Pancreas (tissue), 10 donors: ENCODE data around the gene WIPF3. TPM values are rescaled to one million over a fixed set of nuclear protein-coding genes. Genes with fewer than 3 reads are reported as not detected.
A peak's percentile ranks its signal among the peaks of the same experiment; 100 is the strongest.

Source experiments
- ATAC-seq, 4 donors: fragments of 200-7000 bp; cut with Tn5 transposase; one replicate each; pipeline versions ENCODE4 v1.8.0 to v1.9.1; 2020; ENCODE audit warnings: mild to moderate bottlenecking in 4 of 4, moderate library complexity in 4 of 4
- DNase-seq, 6 donors: peaks; one replicate each; pipeline ENCODE4 v3.0.0-alpha.2; 2020
- FAIRE-seq: peaks from 2 replicates; lab custom pipeline; 2012; peaks lifted over from hg19 to GRCh38; lab: Jason Lieb, UNC
- H3K27ac ChIP-seq, 4 donors: fragments of 200-600 bp; sonication (generic); 1 replicate in 3 of 4; 2 replicates in 1 of 4; pipeline versions ENCODE4 v1.5.0 to v1.8.0; 2020
- H3K27me3 ChIP-seq, 4 donors: fragments of 200-600 bp; one replicate each; pipeline ENCODE4 v1.8.0; 2021
- H3K36me3 ChIP-seq, 3 donors: fragments of 200-600 bp; sonication (generic) in 1 of 3; one replicate each; pipeline versions ENCODE4 v1.5.0 to v1.8.0; 2020 to 2021
- H3K4me1 ChIP-seq, 3 donors: fragments of 200-600 bp; one replicate each; pipeline ENCODE4 v1.8.0; 2021
- H3K4me3 ChIP-seq, 4 donors: fragments of 200-600 bp; sonication (generic) in 2 of 4; one replicate each; pipeline versions ENCODE4 v1.5.0 to v1.8.0; 2020 to 2021
- H3K9me3 ChIP-seq, 4 donors: fragments of 200-600 bp; one replicate each; pipeline ENCODE4 v1.8.0; 2021
- CTCF ChIP-seq, 4 donors: fragments of 200-600 bp; sonication (generic) in 3 of 4; IDR thresholded peaks; one replicate each; pipeline versions ENCODE4 v1.5.0 to v1.8.0; 2021; ENCODE audit warnings: antibody characterized with exemption in 4 of 4
- WGBS, 2 donors: extraction: QIAGEN DNeasy Blood & Tissue Kit; methylation state at CpG; one replicate each; pipeline ENCODE4 v1.1.7; 2013; 5-methylcytosine and 5-hydroxymethylcytosine counted together
- intact Hi-C, 3 donors: fragments of 100-400 bp; cut with DNase I; formaldehyde crosslinking; loops; one replicate each; pipeline versions ENCODE4 v1.11.1 to v1.14.2; 2022
- polyA plus RNA-seq, 2 donors: library from polyadenylated mRNA; stranded (reverse); fragments of 200-250 nt; gene quantifications; one replicate each; pipeline ENCODE4 v1.2.3, GENCODE V29; 2013
- total RNA-seq, 6 donors: library from RNA; stranded (reverse); fragmentation: NEBNext Ultra II Directional in 4 of 6; extraction: Animal tissue kit (Norgen Biotek cat#: 25700) in 4 of 6; gene quantifications; one replicate each; pipeline versions ENCODE4 v1.2.1 to v1.2.4, GENCODE V29; 2021 to 2023
- donor health status: healthy with polysubstance abuse.
- donor health status: DM: no; HTN: no; CAD: no; lungs with moderate emphysema.
- donor health status: DM: no; HTN: no; CAD: no.
- donor health status: control.
- donor health status: control.
- donor health status: Bipolar disorder and iron deficiency.
- donor health status: DM: yes; HTN: yes; CAD: no.
- donor health status: DM: no; HTN: no; CAD: no.
- donor health status: DM: no; HTN: no; CAD: no.
- donor health status: DM: yes; HTN: yes; CAD: no.

WIPF3 gene
- total and polyA plus RNA-seq, 8 donors, result 0.98 to 4.6 (median 1.6) TPM

GRCh38 chr7:29835718-29836117 lies 29.4 kb downstream of the WIPF3 start:
- no peak overlapping the region for H3K4me3 ChIP-seq
- H3K9me3 ChIP-seq, result no peaks in the 10 kb centered on the region
- FAIRE-seq (no peak), DNase-seq (no peak), ATAC-seq (no peak)
- no peaks in the 10 kb centered on the region for H3K4me1 ChIP-seq
- WGBS, 2 donors, result 83 to 85% methylated on average over 12 of the region's 12 CpGs
- no peak for TF ChIP-seq CTCF (IDR thresholded peaks at IDR 0.05)
- no peaks in the 10 kb centered on the region for H3K36me3 ChIP-seq
- intact Hi-C loops, result no loop called here
- no peak overlapping the region for H3K27ac ChIP-seq
- H3K27me3 ChIP-seq, result no peaks in the 10 kb centered on the region

GRCh38 chr7:29839302-29839701 lies 33.0 kb downstream of the WIPF3 start:
- FAIRE-seq, result no peak
- ATAC-seq, result peak in 3 of 4 donors; percentile 53 to 71 (median 54)
- Histone ChIP-seq H3K4me3 (no peak overlapping the region), H3K9me3 (no peaks in the 10 kb centered on the region), H3K36me3 (no peaks in the 10 kb centered on the region), H3K27ac (no peak overlapping the region), H3K4me1 (no peaks in the 10 kb centered on the region), H3K27me3 (no peaks in the 10 kb centered on the region)
- TF ChIP-seq CTCF (IDR thresholded peaks at IDR 0.05), result no peak
- intact Hi-C loops, result no loop called here
- 66 to 68% methylated on average over 7 of the region's 7 CpGs for WGBS, 2 donors
- DNase-seq, result no peak

- H3K36me3 ChIP-seq, result no peaks in the 10 kb centered on the region
- no peak overlapping the region for H3K4me3 ChIP-seq
- TF ChIP-seq CTCF (IDR thresholded peaks at IDR 0.05), result no peak
- no peaks in the 10 kb centered on the region for H3K9me3 ChIP-seq
- H3K27me3 ChIP-seq, result no peaks in the 10 kb centered on the region
- WGBS, 2 donors, result 93 to 95% methylated on average over 3 of the region's 3 CpGs
- no peaks in the 10 kb centered on the region for H3K4me1 ChIP-seq
- DNase-seq (no peak), FAIRE-seq (no peak), ATAC-seq (no peak)
- H3K27ac ChIP-seq, result no peak overlapping the region
- intact Hi-C loops, result no loop called here
Observed at GRCh38 chr7:29839921-29840320, 33.6 kb downstream of the WIPF3 start.

GRCh38 chr7:29840701-29841100 lies 34.4 kb downstream of the WIPF3 start:
- no peak overlapping the region for H3K4me3 ChIP-seq
- H3K36me3 ChIP-seq, result no peaks in the 10 kb centered on the region
- intact Hi-C loops, result no loop called here
- FAIRE-seq, result no peak
- ATAC-seq, result no peak
- H3K27ac ChIP-seq, result no peak overlapping the region
- no peaks in the 10 kb centered on the region for H3K9me3 ChIP-seq
- no peak for DNase-seq
- no peaks in the 10 kb centered on the region for H3K27me3 ChIP-seq
- H3K4me1 ChIP-seq, result no peaks in the 10 kb centered on the region
- TF ChIP-seq CTCF (IDR thresholded peaks at IDR 0.05), result no peak
- WGBS, 2 donors, result 71 to 81% methylated on average over 6 of the region's 6 CpGs

GRCh38 chr7:29841926-29842701 lies 35.8 kb downstream of the WIPF3 start:
- H3K27me3 ChIP-seq, result no peaks in the 10 kb centered on the region
- H3K4me1 ChIP-seq, result no peaks in the 10 kb centered on the region
- no peak for FAIRE-seq
- H3K27ac ChIP-seq, result no peak overlapping the region
- ATAC-seq, result no peak
- DNase-seq, result no peak
- WGBS, 2 donors, result 89 to 93% methylated on average over 11 of the region's 11 CpGs
- no peak overlapping the region for H3K4me3 ChIP-seq
- no peaks in the 10 kb centered on the region for H3K36me3 ChIP-seq
- intact Hi-C loops, result no loop called here
- H3K9me3 ChIP-seq, result no peaks in the 10 kb centered on the region
- no peak for TF ChIP-seq CTCF (IDR thresholded peaks at IDR 0.05)
